ENCODE results near the gene NPR3.
"Not testable (repeated sequence)": the region's sequence is repeated elsewhere in the genome, so short reads cannot be mapped to it uniquely, and the experiment has no call there.

NPR3 gene

GRCh38 chr5:32769711-32770110 is 58.6 kb downstream of the NPR3 start:
- DNase-seq = no peak

GRCh38 chr5:32770444-32770843 is 59.3 kb downstream of the NPR3 start:
- no peak for DNase-seq

- DNase-seq = no peak
Measured at GRCh38 chr5:32771037-32771436, 59.9 kb downstream of the NPR3 start.

- DNase-seq = no peak
Measured at GRCh38 chr5:32773944-32774343, 62.8 kb downstream of the NPR3 start.

- no peak for DNase-seq
Measured at GRCh38 chr5:32776200-32776599, 65.1 kb downstream of the NPR3 start.

GRCh38 chr5:32777222-32777621 is 66.1 kb downstream of the NPR3 start:
- DNase-seq = no peak

GRCh38 chr5:32777733-32778132 is 66.6 kb downstream of the NPR3 start:
- no peak for DNase-seq

- no peak for DNase-seq
Measured at GRCh38 chr5:32778403-32778802, 67.3 kb downstream of the NPR3 start.

GRCh38 chr5:32779754-32780415 is 68.8 kb downstream of the NPR3 start:
- DNase-seq = no peak

- DNase-seq = no peak
Measured at GRCh38 chr5:32780508-32780919, 69.4 kb downstream of the NPR3 start.

- DNase-seq = no peak
Measured at GRCh38 chr5:32783661-32784060, 72.5 kb downstream of the NPR3 start.

GRCh38 chr5:32785611-32786254 is 74.6 kb downstream of the NPR3 start:
- DNase-seq = no peak

- DNase-seq = no peak
Measured at GRCh38 chr5:32786311-32786710, 75.2 kb downstream of the NPR3 start.

- no peak for DNase-seq
Measured at GRCh38 chr5:32790411-32790951, 79.4 kb downstream of the NPR3 start.

GRCh38 chr5:32791536-32792243 is 80.6 kb downstream of the NPR3 start:
- no peak for DNase-seq

- no peak for DNase-seq
Measured at GRCh38 chr5:32794086-32794485, 83.0 kb downstream of the NPR3 start.

GRCh38 chr5:32802764-32803163 is 91.6 kb downstream of the NPR3 start:
- DNase-seq = no peak

GRCh38 chr5:32803656-32804055 is 92.5 kb downstream of the NPR3 start:
- no peak for DNase-seq

- not testable (repeated sequence) for DNase-seq
Measured at GRCh38 chr5:32805462-32805861, 94.3 kb downstream of the NPR3 start.

GRCh38 chr5:32805971-32806638 is 95.0 kb downstream of the NPR3 start:
- no peak for DNase-seq

- DNase-seq = no peak
Measured at GRCh38 chr5:32808783-32809182, 97.7 kb downstream of the NPR3 start.

GRCh38 chr5:32810804-32811203 is 99.7 kb downstream of the NPR3 start:
- DNase-seq = no peak

GRCh38 chr5:32812399-32812798 is 101.3 kb downstream of the NPR3 start:
- DNase-seq = no peak
